Tongue (tissue), 2 donors: Measurements from ENCODE around the gene VPS9D1. TPM values are rescaled to one million over a fixed set of nuclear protein-coding genes. Genes with fewer than 3 reads are reported as not detected.

Experiments
- DNase-seq: peaks from one replicate; pipeline ENCODE4 v3.0.0-alpha.2; 2015
- total RNA-seq: library from RNA; depleted of rRNA; stranded (reverse); fragments of >200 nt; gene quantifications from one replicate; pipeline ENCODE4 v1.2.3, GENCODE V29; 2014

The VPS9D1 gene
- total RNA-seq, 1 donor from 2014 or later, result 10.1 TPM

DNA sequence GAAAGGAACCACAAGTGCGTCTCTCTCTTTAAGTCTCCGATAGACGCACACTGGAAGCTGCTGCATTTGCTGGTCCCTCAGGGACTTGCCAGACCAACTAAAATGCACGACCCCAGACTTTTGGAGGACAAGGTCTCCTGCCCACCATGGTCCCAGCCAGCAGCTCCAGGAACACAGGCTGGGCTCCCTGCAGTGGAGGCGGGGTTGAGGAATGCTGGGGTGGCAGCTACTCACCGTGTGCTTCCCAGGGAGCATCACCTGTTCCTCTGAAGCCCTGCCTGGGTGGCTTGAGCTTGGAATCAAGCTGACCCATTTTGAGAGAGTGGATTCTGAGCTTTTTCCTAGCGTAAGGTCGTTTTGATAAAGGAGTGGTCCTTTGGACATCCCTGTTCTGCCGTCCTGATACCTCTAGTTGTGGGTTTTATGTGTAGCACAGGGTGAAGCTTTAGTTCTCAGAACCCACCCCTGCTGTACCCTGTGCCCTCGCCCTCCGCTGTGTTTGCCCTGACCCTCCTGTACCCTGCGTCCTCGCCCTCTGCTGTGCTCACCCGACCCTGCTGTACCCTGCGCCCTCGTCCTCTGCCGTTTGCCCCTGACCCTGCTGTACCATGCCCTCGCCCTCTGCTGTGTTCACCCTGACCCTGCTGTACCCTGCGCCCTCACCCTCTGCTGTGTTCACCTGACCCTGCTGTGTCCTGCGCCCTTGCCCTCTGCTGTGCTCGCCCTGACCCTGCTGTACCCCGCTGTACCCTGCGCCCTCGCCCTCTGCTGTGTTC is 11.6 kb upstream of the VPS9D1 start:
- no peak for DNase-seq

DNA sequence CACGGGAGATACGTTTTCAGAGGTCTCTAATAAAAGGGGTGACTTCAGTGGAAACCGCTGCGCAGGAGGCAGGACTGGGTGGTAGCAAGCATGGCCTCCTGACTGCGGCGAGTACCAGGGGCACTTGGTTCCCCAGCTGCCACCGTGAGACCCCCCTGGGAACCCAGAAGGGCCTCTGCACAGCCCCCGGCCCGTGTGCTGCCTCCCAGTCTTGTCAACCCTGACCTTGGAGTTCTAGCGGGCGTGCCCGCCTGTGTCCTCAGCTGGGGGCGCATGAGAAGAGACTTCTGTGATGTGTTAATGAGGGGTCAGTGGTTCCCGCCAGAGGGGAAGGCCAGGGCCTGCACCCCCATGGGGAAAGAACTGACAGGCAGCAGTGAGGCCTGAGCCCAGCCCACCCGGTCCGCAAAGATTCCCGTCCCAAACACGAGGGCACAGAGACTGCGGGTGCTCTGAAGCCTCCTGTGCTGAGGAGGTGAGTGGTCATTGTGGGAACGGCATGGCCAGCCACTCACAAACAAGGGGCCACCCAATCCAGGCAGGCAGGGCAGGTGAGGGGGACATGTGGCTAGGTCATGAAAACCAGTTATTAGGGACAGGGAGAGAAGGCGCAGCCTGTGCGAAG is 10.0 kb upstream of the VPS9D1 start:
- DNase-seq, result no peak

DNA sequence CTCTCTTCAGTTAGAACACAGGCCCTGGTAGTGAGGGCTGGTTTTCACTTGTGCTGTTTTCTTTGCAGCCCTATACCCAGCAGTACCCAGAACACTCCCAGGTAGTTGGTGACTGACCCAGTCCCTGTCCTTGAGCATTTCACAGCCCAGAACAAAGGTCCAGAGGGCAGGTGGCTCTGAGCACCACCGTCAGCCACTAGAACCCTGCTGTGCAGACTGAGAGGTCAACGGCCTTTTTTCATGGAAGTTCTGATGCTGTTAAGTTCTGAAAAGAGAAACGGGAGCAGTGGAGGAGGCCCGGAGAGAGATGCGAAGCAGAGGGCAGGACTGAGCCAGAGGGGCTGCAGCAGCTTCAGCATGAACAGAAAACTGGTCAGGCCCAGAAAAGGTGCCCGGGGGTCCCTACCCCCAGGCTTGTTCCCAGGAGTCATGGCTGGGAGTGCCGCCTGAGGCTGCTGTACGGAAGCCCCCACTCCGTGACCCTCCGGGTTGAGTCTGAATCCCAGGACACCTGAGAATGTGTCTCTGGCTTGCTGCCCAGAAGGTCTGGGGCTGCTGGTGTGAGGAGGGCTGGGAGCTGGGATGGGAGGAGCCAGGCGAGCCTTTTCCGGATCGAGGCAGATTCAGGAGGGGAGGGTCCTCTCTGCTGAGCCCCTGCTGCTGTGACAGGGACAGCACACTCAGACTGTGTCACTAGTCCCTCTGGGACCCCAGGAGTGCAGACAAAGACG is 9.3 kb upstream of the VPS9D1 start:
- peak; percentile 50 for DNase-seq

DNA sequence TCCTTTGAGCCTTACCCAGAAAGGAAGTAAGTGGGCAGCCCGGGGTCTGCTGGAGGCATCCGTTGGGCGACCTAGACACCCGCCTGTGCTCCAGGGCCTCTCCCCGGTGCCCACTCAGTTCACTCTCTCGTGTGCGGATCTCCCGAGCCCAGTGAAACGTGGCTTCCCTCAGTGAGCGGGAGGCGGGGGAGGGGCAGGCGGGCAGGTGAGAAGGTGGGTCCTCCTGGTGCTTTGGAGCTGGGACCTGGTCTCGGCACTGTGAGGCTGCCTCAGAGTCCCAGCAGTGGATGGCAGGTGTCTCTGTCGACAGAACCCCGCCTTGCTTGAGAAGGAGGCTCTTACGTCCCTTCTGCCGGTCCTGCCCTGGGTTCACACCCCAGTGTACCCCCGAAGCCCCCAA is 8.6 kb upstream of the VPS9D1 start:
- DNase-seq, result no peak

DNA sequence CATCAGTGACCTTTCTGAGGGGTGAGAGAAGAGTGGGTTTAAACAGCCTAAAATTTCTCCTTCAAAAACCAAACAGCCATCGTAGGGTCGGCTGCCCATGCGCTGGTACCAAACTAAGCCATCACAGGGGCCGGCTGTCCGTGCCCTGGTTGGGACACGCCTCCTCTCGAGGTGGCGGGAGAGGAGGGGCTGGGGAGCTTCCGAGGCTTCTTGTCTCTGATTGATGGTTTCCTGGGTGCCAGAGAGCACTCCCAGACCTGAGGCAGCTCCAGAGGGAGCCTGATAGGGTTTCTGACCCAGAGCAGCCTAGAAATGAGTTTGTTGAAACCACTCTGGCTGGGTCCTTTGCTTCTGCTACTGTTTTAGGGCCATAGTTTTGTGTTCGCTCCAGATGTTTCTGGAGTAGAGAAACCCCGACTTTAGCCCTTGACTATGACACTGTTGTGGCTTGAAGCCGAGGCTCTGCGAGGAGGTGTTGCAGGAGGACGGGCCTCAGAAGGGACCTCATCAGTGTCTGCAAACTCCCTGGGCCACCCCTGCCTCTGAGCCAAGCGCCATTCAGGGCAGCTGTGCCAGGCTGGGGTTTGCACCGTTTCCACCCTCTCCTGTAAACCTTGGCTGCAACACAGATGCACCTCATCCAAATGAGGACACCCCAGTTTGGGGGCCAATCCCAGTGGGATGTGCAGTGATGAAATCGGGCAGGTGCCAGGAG is 6.9 kb upstream of the VPS9D1 start:
- DNase-seq, result no peak

DNA sequence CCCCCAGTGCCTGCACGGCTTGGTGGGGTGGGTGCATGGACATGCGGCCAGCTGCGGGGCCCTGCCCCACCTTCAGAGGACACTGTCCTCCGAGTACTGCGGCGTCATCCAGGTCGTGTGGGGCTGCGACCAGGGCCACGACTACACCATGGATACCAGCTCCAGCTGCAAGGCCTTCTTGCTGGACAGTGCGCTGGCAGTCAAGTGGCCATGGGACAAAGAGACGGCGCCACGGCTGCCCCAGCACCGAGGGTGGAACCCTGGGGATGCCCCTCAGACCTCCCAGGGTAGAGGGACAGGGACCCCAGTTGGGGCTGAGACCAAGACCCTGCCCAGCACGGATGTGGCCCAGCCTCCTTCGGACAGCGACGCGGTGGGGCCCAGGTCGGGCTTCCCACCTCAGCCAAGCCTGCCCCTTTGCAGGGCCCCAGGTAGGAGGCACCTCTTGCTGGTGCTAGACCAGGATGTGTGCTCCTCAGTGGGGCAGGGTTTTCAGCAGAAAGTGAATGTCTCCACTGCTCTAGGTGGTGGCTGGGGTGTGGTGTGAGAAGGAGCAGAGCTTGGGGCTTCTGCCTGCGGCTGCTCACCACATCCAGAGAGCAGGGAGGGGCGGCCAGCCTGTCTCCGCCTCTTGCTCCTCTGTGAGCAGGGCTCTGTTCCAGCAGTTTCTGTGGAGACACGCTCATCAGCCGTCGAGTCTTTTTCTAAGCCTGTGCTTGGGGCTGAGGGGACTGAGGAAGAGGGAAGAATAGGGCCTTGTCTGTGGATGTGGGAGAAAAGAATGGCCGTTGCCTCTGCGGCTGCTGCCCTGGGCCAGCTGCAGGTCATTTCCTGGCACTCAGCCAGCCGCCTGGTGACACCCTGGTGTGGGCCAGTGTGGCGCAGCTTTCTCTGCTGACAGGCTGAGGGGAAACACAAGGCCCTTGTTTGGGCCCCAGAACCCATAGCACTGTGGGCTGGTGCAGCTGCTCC is 2.9 kb upstream of the VPS9D1 start:
- peak; percentile 68 for DNase-seq

DNA sequence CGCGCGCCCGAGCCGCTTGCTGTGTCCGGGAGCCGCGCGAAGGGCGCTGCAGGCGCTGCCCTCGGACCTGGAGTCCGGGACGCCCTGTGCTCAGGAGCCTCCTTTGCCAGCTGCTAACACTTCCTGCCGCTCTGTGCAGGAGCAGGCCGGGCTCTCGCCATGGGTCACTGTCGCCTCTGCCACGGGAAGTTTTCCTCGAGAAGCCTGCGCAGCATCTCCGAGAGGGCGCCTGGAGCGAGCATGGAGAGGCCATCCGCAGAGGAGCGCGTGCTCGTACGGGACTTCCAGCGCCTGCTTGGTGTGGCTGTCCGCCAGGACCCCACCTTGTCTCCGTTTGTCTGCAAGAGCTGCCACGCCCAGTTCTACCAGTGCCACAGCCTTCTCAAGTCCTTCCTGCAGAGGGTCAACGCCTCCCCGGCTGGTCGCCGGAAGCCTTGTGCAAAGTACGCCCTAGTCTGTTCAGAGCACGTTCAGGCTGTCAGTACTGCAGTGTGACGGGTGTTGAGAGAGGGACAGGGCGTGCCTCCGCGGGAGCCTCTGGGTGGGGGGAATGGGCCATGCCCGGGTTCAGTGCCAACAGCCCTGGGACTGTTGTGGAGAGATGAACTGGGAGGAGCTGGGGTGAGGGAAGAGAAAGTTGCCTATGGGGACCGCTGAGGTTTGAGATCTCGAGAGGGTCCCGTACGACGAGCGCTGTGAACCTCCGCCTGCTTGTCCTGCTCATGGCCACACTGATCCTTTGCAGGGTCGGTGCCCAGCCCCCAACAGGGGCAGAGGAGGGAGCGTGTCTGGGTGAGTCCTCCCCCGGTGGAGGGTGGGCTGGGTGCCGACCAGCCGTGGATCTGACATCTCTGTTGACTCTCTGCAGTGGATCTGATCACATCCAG is 1.9 kb upstream of the VPS9D1 start:
- DNase-seq, result peak; percentile 60

DNA sequence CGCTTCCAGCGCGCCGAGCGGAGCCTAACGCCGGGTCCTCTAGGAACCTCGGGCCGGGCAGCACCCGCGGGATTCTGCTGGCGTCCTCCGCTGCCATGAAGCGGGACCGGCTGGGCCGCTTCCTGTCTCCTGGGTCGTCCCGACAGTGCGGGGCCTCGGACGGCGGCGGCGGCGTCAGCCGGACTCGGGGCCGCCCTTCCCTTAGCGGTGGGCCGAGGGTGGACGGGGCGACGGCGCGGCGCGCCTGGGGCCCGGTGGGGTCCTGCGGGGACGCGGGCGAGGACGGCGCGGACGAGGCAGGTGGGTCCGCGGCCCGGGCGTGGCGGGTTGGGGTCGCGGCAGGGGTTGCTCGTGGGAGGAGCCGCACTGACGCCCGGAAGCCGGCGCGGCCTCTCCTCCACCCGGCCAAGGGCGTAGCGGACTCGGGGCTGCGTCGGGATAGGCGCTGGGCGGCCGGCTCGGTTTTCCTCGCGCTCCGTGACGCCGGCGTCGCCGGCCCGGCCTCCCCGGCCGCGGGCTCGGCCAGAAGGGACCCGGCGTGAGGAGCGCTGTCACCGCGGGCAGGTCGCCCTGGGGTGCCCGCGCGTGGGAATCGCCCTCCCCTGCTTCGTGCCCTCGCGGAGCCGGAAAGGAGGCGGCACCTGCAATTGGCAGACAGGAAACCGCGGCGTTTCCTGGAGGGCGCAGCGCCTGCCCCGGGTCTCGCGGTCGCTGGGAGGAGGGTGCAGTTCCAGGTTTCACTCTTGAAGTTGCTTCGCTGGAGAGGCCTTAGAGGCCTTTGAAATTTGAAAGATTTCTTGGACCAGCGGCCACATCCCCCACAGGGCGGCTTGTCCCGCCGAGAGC is 1.1 kb upstream of the VPS9D1 start:
- peak; percentile 35 for DNase-seq

DNA sequence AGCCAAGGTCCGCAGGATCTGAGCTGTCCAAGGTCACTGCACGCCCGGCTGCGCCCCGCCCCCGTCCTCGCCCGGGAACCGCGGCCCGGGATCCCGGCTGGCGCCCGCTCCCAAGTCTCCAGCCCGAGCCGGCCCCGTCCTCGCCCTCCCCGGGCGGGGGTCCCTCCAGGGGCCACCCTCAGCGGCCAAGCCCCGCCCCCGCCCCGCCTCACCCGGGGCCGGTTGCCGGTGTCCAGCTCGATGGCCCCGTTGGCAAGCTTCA is 216 bp downstream of the VPS9D1 start:
- DNase-seq, result no peak

GRCh38 chr16:89717688-89718505 is 2.8 kb downstream of the VPS9D1 start:
- no peak for DNase-seq

DNA sequence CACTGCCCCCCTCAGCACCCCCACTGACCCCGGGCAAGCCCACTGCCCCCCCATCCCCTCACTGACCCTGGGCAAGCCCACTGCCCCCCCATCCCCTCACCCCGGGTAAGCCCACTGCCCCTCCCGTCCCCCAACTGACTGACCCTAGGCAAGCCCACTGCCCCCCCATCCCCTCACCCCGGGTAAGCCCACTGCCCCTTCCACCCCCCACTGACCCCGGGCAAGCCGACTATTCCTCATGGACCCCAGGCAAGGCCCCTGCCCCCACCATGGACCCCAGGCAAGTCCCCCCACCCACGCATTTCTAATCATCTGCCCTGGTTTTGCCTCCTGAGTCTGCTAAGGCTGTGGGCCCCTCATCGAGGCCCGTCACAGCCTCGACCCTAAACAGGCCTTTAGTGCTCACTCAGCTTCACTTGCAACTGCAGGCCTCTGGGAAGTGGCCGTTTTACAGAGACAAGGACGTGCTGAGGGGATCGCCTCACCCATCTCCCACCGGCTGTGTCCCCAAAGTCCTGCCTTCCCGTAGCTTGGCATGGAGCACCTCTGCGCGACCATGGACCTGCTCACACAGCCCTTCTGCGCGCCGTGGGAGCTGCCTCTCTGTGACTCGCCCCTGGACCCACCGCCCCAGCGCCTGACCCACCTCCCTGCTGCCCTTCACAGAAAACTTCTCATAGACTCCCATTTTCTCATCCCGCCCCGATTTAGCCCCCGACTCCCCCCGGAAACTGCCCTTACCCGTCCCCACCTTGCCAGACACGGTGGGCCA is 3.6 kb downstream of the VPS9D1 start:
- no peak for DNase-seq

- no peak for DNase-seq
Measured at GRCh38 chr16:89716493-89716892, 4.2 kb downstream of the VPS9D1 start.

DNA sequence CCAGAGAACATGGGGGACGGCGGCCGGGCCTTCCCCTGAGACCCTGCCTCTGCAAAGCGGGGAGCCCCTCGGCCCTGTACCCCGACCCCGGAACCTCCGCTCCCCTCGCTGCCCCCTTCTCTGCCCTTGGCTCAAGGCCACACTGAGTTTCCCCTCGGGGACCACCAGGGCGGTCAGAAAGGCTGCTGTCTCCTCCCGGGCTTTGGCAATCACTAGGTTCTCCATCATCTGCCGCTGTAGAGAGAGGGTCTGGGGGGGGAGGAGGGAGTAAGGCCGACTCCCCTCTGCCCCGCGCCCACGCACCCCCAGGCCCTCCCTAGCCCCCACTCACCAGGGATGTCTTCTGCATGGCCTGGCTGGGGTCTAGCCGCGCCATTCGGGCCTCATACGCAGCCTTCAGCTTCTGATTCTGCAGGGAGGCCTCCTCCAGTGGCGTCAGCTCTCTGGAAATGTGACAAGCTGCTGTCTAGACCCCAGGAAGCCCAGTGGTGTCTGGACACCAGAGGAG is 8.4 kb downstream of the VPS9D1 start:
- DNase-seq, result peak; percentile 20

- peak; percentile 71 for DNase-seq
Measured at GRCh38 chr16:89711601-89712273, 9.0 kb downstream of the VPS9D1 start.

DNA sequence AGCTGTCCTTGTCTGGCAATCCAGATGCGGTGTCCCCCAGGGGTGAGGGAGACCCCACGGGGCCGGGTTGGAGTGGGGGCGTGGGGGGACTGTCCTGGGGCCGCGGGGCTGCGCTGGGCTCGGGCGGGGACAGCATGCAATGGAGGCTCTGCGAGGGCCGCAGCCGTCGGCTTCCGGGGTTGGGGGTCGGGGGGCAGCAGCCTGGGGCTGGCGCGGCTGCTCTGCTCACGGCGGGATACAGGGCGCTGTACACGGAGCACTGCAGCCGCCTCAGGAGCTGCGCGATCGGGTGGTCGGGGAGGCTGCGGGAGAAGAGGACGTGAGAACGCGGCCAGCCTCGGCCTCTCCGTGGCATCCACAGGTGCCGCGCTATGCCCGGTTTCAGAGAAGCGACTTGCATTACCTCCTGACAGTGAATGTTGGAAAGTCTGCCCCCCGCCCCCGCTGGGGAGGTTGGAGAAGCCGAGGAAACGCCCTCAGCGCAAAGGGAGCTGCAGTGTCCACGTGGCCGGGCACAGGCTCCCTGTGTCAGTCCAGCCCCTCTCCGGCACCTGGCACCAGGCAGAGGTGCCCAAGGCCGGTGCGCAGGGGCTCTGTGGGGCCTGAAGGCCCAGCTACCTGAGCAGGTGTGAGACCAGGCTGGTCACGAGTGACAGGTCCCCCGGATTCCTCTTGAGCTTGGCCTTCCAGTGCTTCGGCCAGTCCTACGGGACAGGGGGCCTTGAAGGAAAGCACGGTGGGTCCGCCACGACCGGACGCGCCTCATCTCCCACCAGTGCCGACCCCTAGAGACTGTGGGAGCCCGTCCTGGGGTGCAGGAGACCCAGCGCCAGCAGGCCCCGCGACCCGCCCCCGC is 9.8 kb downstream of the VPS9D1 start:
- no peak for DNase-seq
